ENCODE data around the gene TEKT5.
"Not testable (repeated sequence)": the region's sequence is repeated elsewhere in the genome, so short reads cannot be mapped to it uniquely, and the experiment has no call there.

The TEKT5 gene

GRCh38 chr16:10635365-10636021 is 59.2 kb downstream of the TEKT5 start:
- no peak for DNase-seq (ENCODE audit: low read depth in 1 of 2, low spot score in 1 of 2)

- DNase-seq (ENCODE audit: low read depth in 1 of 2, low spot score in 1 of 2) = not testable (repeated sequence)
Measured at GRCh38 chr16:10633429-10633828, 61.3 kb downstream of the TEKT5 start.

- DNase-seq (ENCODE audit: low read depth in 1 of 2, low spot score in 1 of 2) = no peak
Measured at GRCh38 chr16:10631886-10632285, 62.8 kb downstream of the TEKT5 start.

GRCh38 chr16:10629592-10629963 is 65.2 kb downstream of the TEKT5 start:
- DNase-seq (ENCODE audit: low read depth in 1 of 2, low spot score in 1 of 2) = no peak

- DNase-seq (ENCODE audit: low read depth in 1 of 2, low spot score in 1 of 2) = no peak
Measured at GRCh38 chr16:10625595-10626357, 69.0 kb downstream of the TEKT5 start.

- no peak for DNase-seq (ENCODE audit: low read depth in 1 of 2, low spot score in 1 of 2)
Measured at GRCh38 chr16:10624527-10624926, 70.2 kb downstream of the TEKT5 start.

GRCh38 chr16:10623059-10623458 is 71.7 kb downstream of the TEKT5 start:
- DNase-seq (ENCODE audit: low read depth in 1 of 2, low spot score in 1 of 2) = no peak

- DNase-seq (ENCODE audit: low read depth in 1 of 2, low spot score in 1 of 2) = no peak
Measured at GRCh38 chr16:10622036-10622921, 72.5 kb downstream of the TEKT5 start.

GRCh38 chr16:10621216-10621949 is 73.3 kb downstream of the TEKT5 start:
- DNase-seq (ENCODE audit: low read depth in 1 of 2, low spot score in 1 of 2) = not testable (repeated sequence)

GRCh38 chr16:10620120-10620519 is 74.6 kb downstream of the TEKT5 start:
- DNase-seq (ENCODE audit: low read depth in 1 of 2, low spot score in 1 of 2) = no peak

GRCh38 chr16:10619271-10619849 is 75.4 kb downstream of the TEKT5 start:
- DNase-seq (ENCODE audit: low read depth in 1 of 2, low spot score in 1 of 2) = no peak

- no peak for DNase-seq (ENCODE audit: low read depth in 1 of 2, low spot score in 1 of 2)
Measured at GRCh38 chr16:10618710-10619209, 76.0 kb downstream of the TEKT5 start.

GRCh38 chr16:10617662-10618420 is 76.9 kb downstream of the TEKT5 start:
- DNase-seq (ENCODE audit: low read depth in 1 of 2, low spot score in 1 of 2) = no peak

GRCh38 chr16:10616756-10617640 is 77.7 kb downstream of the TEKT5 start:
- DNase-seq (ENCODE audit: low read depth in 1 of 2, low spot score in 1 of 2) = no peak

- no peak for DNase-seq (ENCODE audit: low read depth in 1 of 2, low spot score in 1 of 2)
Measured at GRCh38 chr16:10616419-10616755, 78.3 kb downstream of the TEKT5 start.

GRCh38 chr16:10614685-10615084 is 80.0 kb downstream of the TEKT5 start:
- DNase-seq (ENCODE audit: low read depth in 1 of 2, low spot score in 1 of 2) = no peak

- DNase-seq (ENCODE audit: low read depth in 1 of 2, low spot score in 1 of 2) = no peak
Measured at GRCh38 chr16:10613785-10614485, 80.8 kb downstream of the TEKT5 start.

GRCh38 chr16:10612649-10613179 is 82.0 kb downstream of the TEKT5 start:
- DNase-seq (ENCODE audit: low read depth in 1 of 2, low spot score in 1 of 2) = no peak

Data from activated T-helper 1 cell treated with anti-CD3 and anti-CD28 coated beads, Interleukin-2, amount 50 U/mL, for 16 hours (primary cell).